Heart left ventricle (tissue), 16 donors: ENCODE measurements around the gene PANX1. TPM values are rescaled to one million over a fixed set of nuclear protein-coding genes. Genes with fewer than 3 reads are reported as not detected.

Experiments
- ATAC-seq, 4 donors: fragments of 200-7000 bp; cut with Tn5 transposase; one replicate each; pipeline ENCODE4 v1.9.1; 2020 to 2022; ENCODE audit warnings: moderate library complexity in 4 of 4, mild to moderate bottlenecking in 3 of 4, moderate number of reproducible peaks in 1 of 4
- DNase-seq, 5 donors: peaks; one replicate each; pipeline ENCODE4 v3.0.0-alpha.2; 2020
- H3K27ac ChIP-seq, 12 donors: fragments of 200-600 bp; sonication (generic) in 4 of 12; one replicate each; pipeline versions ENCODE4 v1.5.0 to v1.8.0; 2016 to 2022; ENCODE audit warnings: mild to moderate bottlenecking in 2 of 12
- H3K27me3 ChIP-seq, 9 donors: fragments of 200-600 bp; sonication (generic) in 2 of 9; one replicate each; pipeline versions ENCODE4 v1.5.1 to v1.8.0; 2016 to 2022; ENCODE audit warnings: mild to moderate bottlenecking in 3 of 9
- H3K36me3 ChIP-seq, 9 donors: fragments of 200-600 bp; sonication (generic) in 2 of 9; one replicate each; pipeline versions ENCODE4 v1.5.0 to v1.8.0; 2018 to 2022; ENCODE audit warnings: mild to moderate bottlenecking in 2 of 9
- H3K4me1 ChIP-seq, 12 donors: fragments of 200-600 bp; sonication (generic) in 4 of 12; one replicate each; pipeline versions ENCODE4 v1.5.0 to v1.8.0; 2016 to 2022; ENCODE audit warnings: mild to moderate bottlenecking in 3 of 12
- H3K4me3 ChIP-seq, 12 donors: fragments of 200-600 bp; sonication (generic) in 4 of 12; one replicate each; pipeline versions ENCODE4 v1.5.0 to v1.8.0; 2017 to 2022; ENCODE audit warnings: mild to moderate bottlenecking in 9 of 12, moderate library complexity in 4 of 12
- H3K9me3 ChIP-seq, 12 donors: fragments of 200-600 bp; sonication (generic) in 4 of 12; one replicate each; pipeline versions ENCODE4 v1.5.0 to v1.8.0; 2016 to 2022; ENCODE audit warnings: mild to moderate bottlenecking in 1 of 12
- POLR2A ChIP-seq, 2 donors: fragments of 450-650 bp; IDR thresholded peaks; one replicate each; pipeline ENCODE4 v1.6.1; 2017; ENCODE audit warnings: antibody characterized with exemption in 2 of 2, mild to moderate bottlenecking in 2 of 2, moderate library complexity in 2 of 2
- WGBS, 4 donors: extraction: QIAGEN DNeasy Blood & Tissue Kit in 2 of 4; methylation state at CpG; one replicate each; pipeline versions ENCODE4 v1.1.5 to v1.1.7; 2013 to 2018; 5-methylcytosine and 5-hydroxymethylcytosine counted together
- intact Hi-C, 10 donors: fragments of 100-400 bp; cut with DNase I; formaldehyde crosslinking; loops; one replicate each; pipeline versions ENCODE4 v1.11.1 to v1.14.2; 2022
- polyA plus RNA-seq, 2 donors: library from polyadenylated mRNA; stranded (reverse); fragments of 200-250 nt; gene quantifications; one replicate each; pipeline ENCODE4 v1.2.3, GENCODE V29; 2013
- total RNA-seq, 9 donors: library from RNA; depleted of rRNA in 2 of 9; stranded (reverse); fragments of >200 nt in 2 of 9; fragmentation: NEBNext Ultra II Directional in 3 of 9; extraction: Animal tissue kit (Norgen Biotek cat#: 25700) in 3 of 9; gene quantifications; one replicate each; pipeline versions ENCODE4 v1.1.0 to v1.2.4, GENCODE V29; 2016 to 2023
- TF ChIP-seq, protein P1 (sequence below), 12 donors: fragments of 200-600 bp; sonication (generic) in 4 of 12; IDR thresholded peaks; one replicate each; pipeline versions ENCODE4 v1.5.0 to v1.8.0; 2018 to 2022; ENCODE audit warnings: antibody characterized with exemption in 12 of 12, mild to moderate bottlenecking in 5 of 12
- donor health status: ischemic (EF 13 %, LVEDD 7.1; RV severe dilation, severe dysfunction).
- donor health status: healthy with polysubstance abuse.
- donor health status: DM: no; HTN: yes; CAD: no.
- donor health status: DM: no; HTN: no; CAD: no.
- donor health status: ischemic (EF 25% LVEDD 6.9; RV normal size, moderate dysfunction).
- donor health status: ischemic (EF 25% LVEDD 5.7; RV mildly dilated, moderate dysfunction).
- donor health status: healthy.
- donor health status: DM: yes; HTN: yes; CAD: no.
- donor health status: ischemic (EF 35%, LVEDD 5.7; RV mildly dilated, moderate dysfunction).
- donor health status: nonischemic (EF 11% LVEDD 7.7; RV severe dilation, severe dysfunction).
- donor health status: DM: yes; HTN: yes; CAD: no.
- donor health status: PGD.
- donor health status: ischemic (EF 29% LVEDD 5.4; RV normal size, mild dysfunction).
- donor health status: nonischemic (EF 23%, LVEDD 6.1; RV moderate dilation, normal function).

The PANX1 gene
- total and polyA plus RNA-seq, 11 donors = 5.8 to 57.5 (median 18.4) TPM

DNA sequence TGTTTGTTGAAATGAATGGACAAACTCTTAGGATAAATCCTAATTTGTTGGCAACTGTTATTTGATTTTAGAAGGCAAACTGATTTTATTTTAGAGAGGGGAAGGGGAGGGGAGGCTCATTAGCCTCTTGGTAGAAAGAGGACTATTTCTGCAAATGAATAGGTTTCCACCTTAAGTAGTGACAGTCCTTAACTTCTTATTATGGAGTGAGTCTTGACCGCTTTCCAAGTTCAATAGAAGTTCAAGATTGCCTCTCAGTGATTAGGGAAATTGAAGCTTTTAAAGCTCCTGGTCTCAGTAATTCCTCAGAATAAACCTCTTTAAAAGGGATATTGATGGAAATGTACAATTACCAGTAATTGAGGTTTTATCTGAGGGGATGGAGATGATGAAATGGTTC is 55.7 kb downstream of the PANX1 start:
- H3K36me3 ChIP-seq = peaks cover 0 to 53% (median 32%) of the 10 kb centered on the region in 9 donors
- DNase-seq (no peak), ATAC-seq (no peak)
- no peak overlapping the region for H3K4me3 ChIP-seq
- WGBS, 4 donors = 79 to 86% (median 85%) methylated on average over 1 of the region's 1 CpG
- H3K4me1 ChIP-seq = peaks cover 0 to 16% (median 2%) of the 10 kb centered on the region in 12 donors
- no peaks in the 10 kb centered on the region for H3K27me3 ChIP-seq
- TF ChIP-seq, protein P1, sequence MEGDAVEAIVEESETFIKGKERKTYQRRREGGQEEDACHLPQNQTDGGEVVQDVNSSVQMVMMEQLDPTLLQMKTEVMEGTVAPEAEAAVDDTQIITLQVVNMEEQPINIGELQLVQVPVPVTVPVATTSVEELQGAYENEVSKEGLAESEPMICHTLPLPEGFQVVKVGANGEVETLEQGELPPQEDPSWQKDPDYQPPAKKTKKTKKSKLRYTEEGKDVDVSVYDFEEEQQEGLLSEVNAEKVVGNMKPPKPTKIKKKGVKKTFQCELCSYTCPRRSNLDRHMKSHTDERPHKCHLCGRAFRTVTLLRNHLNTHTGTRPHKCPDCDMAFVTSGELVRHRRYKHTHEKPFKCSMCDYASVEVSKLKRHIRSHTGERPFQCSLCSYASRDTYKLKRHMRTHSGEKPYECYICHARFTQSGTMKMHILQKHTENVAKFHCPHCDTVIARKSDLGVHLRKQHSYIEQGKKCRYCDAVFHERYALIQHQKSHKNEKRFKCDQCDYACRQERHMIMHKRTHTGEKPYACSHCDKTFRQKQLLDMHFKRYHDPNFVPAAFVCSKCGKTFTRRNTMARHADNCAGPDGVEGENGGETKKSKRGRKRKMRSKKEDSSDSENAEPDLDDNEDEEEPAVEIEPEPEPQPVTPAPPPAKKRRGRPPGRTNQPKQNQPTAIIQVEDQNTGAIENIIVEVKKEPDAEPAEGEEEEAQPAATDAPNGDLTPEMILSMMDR (IDR thresholded peaks at IDR 0.05) = no peak
- no peak for TF ChIP-seq POLR2A (IDR thresholded peaks at IDR 0.05)
- intact Hi-C loops = loop anchor here in 5 of 10 donors (5.0 to 10.0 kb wide), 4 partner anchors 60 to 310 kb away; partner anchors contain the start of genes ANKRD49 (in 1 of the 5), MRE11 (in 1 of the 5) and PANX1 (in 1 of the 5)
- no peaks in the 10 kb centered on the region for H3K9me3 ChIP-seq
- no peak overlapping the region for H3K27ac ChIP-seq

DNA sequence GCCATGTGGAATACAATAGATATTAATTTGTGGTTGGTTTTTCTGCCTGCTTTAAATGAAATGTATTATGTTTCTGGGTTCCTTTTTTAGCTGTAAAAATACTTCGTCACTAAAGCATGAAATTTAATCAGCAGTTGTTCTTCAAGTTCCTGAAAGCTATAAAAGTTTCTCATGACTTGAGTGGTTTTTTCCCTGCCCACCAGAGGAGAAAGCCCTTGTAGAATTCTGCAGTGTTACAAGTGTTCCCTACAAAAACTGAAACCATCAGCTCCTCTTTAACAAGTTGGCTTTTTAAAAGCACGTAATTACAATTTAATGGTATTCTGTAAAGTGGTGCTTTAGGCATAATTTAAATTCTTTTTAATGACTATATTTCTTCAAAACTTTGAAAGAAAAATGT is 56.2 kb downstream of the PANX1 start:
- intact Hi-C loops = loop anchor here in 6 of 10 donors (5.0 to 10.0 kb wide), 5 partner anchors 53 to 310 kb away; partner anchors contain the start of genes ANKRD49 (in 1 of the 6), MRE11 (in 1 of the 6) and PANX1 (in 1 of the 6)
- TF ChIP-seq, protein P1 (IDR thresholded peaks at IDR 0.05) = no peak
- no peak for TF ChIP-seq POLR2A (IDR thresholded peaks at IDR 0.05)
- WGBS, 4 donors = 80 to 89% (median 83%) methylated on average over 2 of the region's 2 CpGs
- no peaks in the 10 kb centered on the region for H3K27me3 ChIP-seq
- H3K9me3 ChIP-seq = no peaks in the 10 kb centered on the region
- ATAC-seq = no peak
- H3K4me3 ChIP-seq = no peak overlapping the region
- no peak for DNase-seq
- no peak overlapping the region for H3K27ac ChIP-seq
- H3K36me3 ChIP-seq = peaks cover 0 to 49% (median 27%) of the 10 kb centered on the region in 9 donors
- H3K4me1 ChIP-seq = peaks cover 0 to 16% (median 2%) of the 10 kb centered on the region in 12 donors

DNA sequence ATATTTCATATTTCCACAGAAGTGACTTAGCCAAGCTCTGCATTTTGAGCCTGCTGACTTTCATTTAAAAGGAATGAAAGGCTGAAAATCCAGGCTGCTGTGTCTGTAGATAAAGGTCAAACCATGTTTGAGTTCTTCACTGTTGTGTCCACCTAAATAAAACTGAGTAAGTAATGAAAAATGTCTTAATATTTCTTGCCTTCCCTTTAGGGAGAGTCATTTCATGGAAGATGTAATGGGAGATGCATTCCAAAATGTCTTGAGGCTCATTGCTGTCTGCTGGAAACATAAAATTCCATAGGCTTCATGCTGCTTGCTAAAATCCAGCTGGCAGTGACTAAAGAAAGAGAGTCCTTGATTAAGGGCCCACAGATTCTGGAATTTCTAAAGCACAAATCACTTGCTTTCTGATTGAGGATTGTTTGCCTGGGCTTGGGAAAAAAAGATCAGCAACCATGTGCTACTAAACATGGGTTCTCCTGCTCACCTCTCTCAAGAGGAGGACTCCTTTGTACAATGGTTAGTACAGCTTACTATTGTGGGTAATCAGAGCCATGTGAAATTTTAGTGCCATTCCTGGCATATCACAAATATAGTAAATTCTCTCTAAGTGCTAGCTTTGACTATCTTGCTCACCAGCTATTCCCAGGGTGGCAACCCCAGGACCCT is 56.9 kb downstream of the PANX1 start:
- Histone ChIP-seq H3K36me3 (peaks cover 0 to 42% (median 20%) of the 10 kb centered on the region in 9 donors), H3K27ac (no peak overlapping the region), H3K4me1 (peaks cover 0 to 16% (median 2%) of the 10 kb centered on the region in 12 donors), H3K9me3 (no peaks in the 10 kb centered on the region), H3K4me3 (no peak overlapping the region), H3K27me3 (no peaks in the 10 kb centered on the region)
- intact Hi-C loops = loop anchor here in 6 of 10 donors (5.0 to 10.0 kb wide), 4 partner anchors 53 to 309 kb away; partner anchors contain the start of genes ANKRD49 (in 1 of the 6), MRE11 (in 1 of the 6) and PANX1 (in 1 of the 6)
- no peak for ATAC-seq
- no peak for DNase-seq
- no peak for TF ChIP-seq POLR2A (IDR thresholded peaks at IDR 0.05)
- TF ChIP-seq, protein P1 (IDR thresholded peaks at IDR 0.05) = no peak
